Keratinocyte (primary cell): ENCODE data around the gene RFC2.

Source experiments
- CTCF ChIP-seq, 3 experiments: IDR thresholded peaks in 1 of 3; conservative IDR thresholded peaks in 1 of 3; optimal IDR thresholded peaks in 1 of 3; 2 replicates in 2 of 3; 3 replicates in 1 of 3; pipeline versions ENCODE3 to v1.5.1; 2011; ENCODE audit warnings: low read length in 3 of 3, mild to moderate bottlenecking in 3 of 3, moderate library complexity in 2 of 3, control low read depth in 1 of 3, inconsistent platforms in 1 of 3; ENCODE audit not compliant: insufficient read depth in 2 of 3; ENCODE audit errors: extremely low read depth in 1 of 3
- EZH2 ChIP-seq: IDR thresholded peaks from one replicate; pipeline ENCODE4 v1.6.1; 2012; ENCODE audit warnings: inconsistent platforms, mild to moderate bottlenecking, low read length, moderate library complexity

GRCh38 chr7:74280985-74281384, 26.8 kb upstream of the RFC2 start:
- TF ChIP-seq CTCF (optimal IDR thresholded peaks at IDR 0.05 in 1 of 3, IDR thresholded peaks at IDR 0.05 in 1 of 3, conservative IDR thresholded peaks at IDR 0.05 in 1 of 3; ENCODE audit: extremely low read depth in 1 of 3, insufficient read depth in 2 of 3, low read length in 3 of 3) (no peak), EZH2 (no peak)
